Gastrocnemius medialis (tissue), 4 donors: Measurements from ENCODE around the gene LIPA.

Experiments
- POLR2A ChIP-seq, 2 donors: fragments of 450-650 bp; IDR thresholded peaks; one replicate each; pipeline ENCODE4 v1.6.1; 2017; ENCODE audit warnings: antibody characterized with exemption in 2 of 2, mild to moderate bottlenecking in 2 of 2, moderate library complexity in 2 of 2
- TF ChIP-seq, protein P1 (sequence below), 5 experiments: fragments of 450-650 bp in 3 of 5; fragments of 200-600 bp in 2 of 5; sonication (generic) in 2 of 5; IDR thresholded peaks in 4 of 5; conservative IDR thresholded peaks in 1 of 5; 1 replicate in 4 of 5; 2 replicates in 1 of 5; pipeline ENCODE4 v1.5.1; 2016 to 2019; ENCODE audit warnings: antibody characterized with exemption in 5 of 5, mild to moderate bottlenecking in 3 of 5, moderate library complexity in 3 of 5

GRCh38 chr10:89275383-89275782 lies 23.8 kb upstream of the LIPA start:
- TF ChIP-seq, protein P1, sequence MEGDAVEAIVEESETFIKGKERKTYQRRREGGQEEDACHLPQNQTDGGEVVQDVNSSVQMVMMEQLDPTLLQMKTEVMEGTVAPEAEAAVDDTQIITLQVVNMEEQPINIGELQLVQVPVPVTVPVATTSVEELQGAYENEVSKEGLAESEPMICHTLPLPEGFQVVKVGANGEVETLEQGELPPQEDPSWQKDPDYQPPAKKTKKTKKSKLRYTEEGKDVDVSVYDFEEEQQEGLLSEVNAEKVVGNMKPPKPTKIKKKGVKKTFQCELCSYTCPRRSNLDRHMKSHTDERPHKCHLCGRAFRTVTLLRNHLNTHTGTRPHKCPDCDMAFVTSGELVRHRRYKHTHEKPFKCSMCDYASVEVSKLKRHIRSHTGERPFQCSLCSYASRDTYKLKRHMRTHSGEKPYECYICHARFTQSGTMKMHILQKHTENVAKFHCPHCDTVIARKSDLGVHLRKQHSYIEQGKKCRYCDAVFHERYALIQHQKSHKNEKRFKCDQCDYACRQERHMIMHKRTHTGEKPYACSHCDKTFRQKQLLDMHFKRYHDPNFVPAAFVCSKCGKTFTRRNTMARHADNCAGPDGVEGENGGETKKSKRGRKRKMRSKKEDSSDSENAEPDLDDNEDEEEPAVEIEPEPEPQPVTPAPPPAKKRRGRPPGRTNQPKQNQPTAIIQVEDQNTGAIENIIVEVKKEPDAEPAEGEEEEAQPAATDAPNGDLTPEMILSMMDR (IDR thresholded peaks at IDR 0.05 in 4 of 5, conservative IDR thresholded peaks at IDR 0.05 in 1 of 5), result no peak
- TF ChIP-seq POLR2A (IDR thresholded peaks at IDR 0.05), result no peak
